Esophagus muscularis mucosa (tissue), 4 donors: ENCODE results near the gene SLC22A9. TPM values are rescaled to one million over a fixed set of nuclear protein-coding genes. Genes with fewer than 3 reads are reported as not detected.

ENCODE experiments used
- DNase-seq: peaks from one replicate; pipeline ENCODE4 v3.0.0-alpha.2; 2017; ENCODE audit errors: extremely low spot score
- H3K27ac ChIP-seq, 4 donors: fragments of 200-600 bp; sonication (generic); replicated peaks in 1 of 4; 1 replicate in 3 of 4; 2 replicates in 1 of 4; pipeline ENCODE4 v1.5.1; 2016 to 2019; ENCODE audit warnings: mild to moderate bottlenecking in 1 of 4
- H3K27me3 ChIP-seq, 4 donors: fragments of 200-600 bp; sonication (generic); one replicate each; pipeline versions ENCODE4 v1.5.1 to v1.6.0; 2016 to 2019
- H3K36me3 ChIP-seq, 4 donors: fragments of 200-600 bp; sonication (generic); one replicate each; pipeline ENCODE4 v1.5.1; 2016 to 2019
- H3K4me1 ChIP-seq, 4 donors: fragments of 200-600 bp; sonication (generic); one replicate each; pipeline ENCODE4 v1.5.1; 2016 to 2019
- H3K4me3 ChIP-seq, 4 donors: fragments of 200-600 bp; sonication (generic); 1 replicate in 2 of 4; 2 replicates in 2 of 4; pipeline ENCODE4 v1.5.1; 2016 to 2019; ENCODE audit warnings: mild to moderate bottlenecking in 4 of 4, moderate library complexity in 1 of 4
- H3K9me3 ChIP-seq, 4 donors: fragments of 200-600 bp; sonication (generic); 1 replicate in 3 of 4; 2 replicates in 1 of 4; pipeline ENCODE4 v1.5.1; 2016 to 2019
- CTCF ChIP-seq, 3 experiments: fragments of 200-600 bp in 2 of 3; fragments of 450-650 bp in 1 of 3; sonication (generic) in 2 of 3; IDR thresholded peaks; one replicate each; pipeline ENCODE4 v1.5.1; 2017 to 2019; ENCODE audit warnings: antibody characterized with exemption in 3 of 3, mild to moderate bottlenecking in 2 of 3, moderate library complexity in 1 of 3
- EP300 ChIP-seq: sonication (generic); formaldehyde crosslinking; IDR thresholded peaks from one replicate; pipeline ENCODE4 v1.6.1; 2017; ENCODE audit warnings: antibody characterized with exemption
- POLR2A ChIP-seq: fragments of 450-650 bp; IDR thresholded peaks from one replicate; pipeline ENCODE4 v1.6.1; 2017; ENCODE audit warnings: antibody characterized with exemption, moderate library complexity, mild to moderate bottlenecking, low read depth
- POLR2AphosphoS5 ChIP-seq, 2 donors: sonication (generic); formaldehyde crosslinking; IDR thresholded peaks; one replicate each; pipeline ENCODE4 v1.6.1; 2017; ENCODE audit warnings: antibody characterized with exemption in 2 of 2
- WGBS: methylation state at CpG from one replicate; pipeline ENCODE4 v1.1.5; 2018; 5-methylcytosine and 5-hydroxymethylcytosine counted together
- intact Hi-C: fragments of 100-400 bp; cut with DNase I; formaldehyde crosslinking; loops from one replicate; pipeline ENCODE4 v1.15.1; 2023
- total RNA-seq, 4 donors: library from RNA; depleted of rRNA; stranded (reverse); fragments of >200 nt; gene quantifications; one replicate each; pipeline versions ENCODE4 v1.1.0 to v1.2.1, GENCODE V29; 2016

SLC22A9 gene
- total RNA-seq, 4 donors from 2014 or later, result not detected

GRCh38 chr11:63459586-63459985 is 90.0 kb downstream of the SLC22A9 start:
- Histone ChIP-seq H3K4me3 (no peak overlapping the region), H3K4me1 (no peaks in the 10 kb centered on the region), H3K27ac (no peak overlapping the region), H3K9me3 (no peaks in the 10 kb centered on the region), H3K27me3 (peaks cover 0 to 9% (median 0%) of the 10 kb centered on the region in 4 donors), H3K36me3 (peaks cover 0 to 24% (median 5%) of the 10 kb centered on the region in 4 donors)
- intact Hi-C loops, result no loop called here
- 45% methylated on average over 6 of the region's 6 CpGs for WGBS
- no peak for TF ChIP-seq CTCF (IDR thresholded peaks at IDR 0.05)
- TF ChIP-seq POLR2AphosphoS5 (IDR thresholded peaks at IDR 0.05), result no peak
- TF ChIP-seq EP300, result no peak
- TF ChIP-seq POLR2A, result no peak
- no peak for DNase-seq

Other genes with a start within 250 kb of the SLC22A9 start
- gene SLC22A24, start 225.6 kb upstream of the SLC22A9 start, total RNA-seq, result not detected
- not detected for gene SLC22A25, start 126.2 kb upstream of the SLC22A9 start, total RNA-seq
- gene PLAAT5, start 121.4 kb downstream of the SLC22A9 start, total RNA-seq, result 1 to 10 TPM; 2.7 to 4.6 (median 3.6) TPM
- not detected for gene LGALS12, start 136.3 kb downstream of the SLC22A9 start, total RNA-seq
- gene PLAAT4, start 167.0 kb downstream of the SLC22A9 start, total RNA-seq, result 10 to 100 TPM in 3 of 4 donors, 1 to 10 TPM in 1; 9.1 to 28.0 (median 20.1) TPM
- gene PLAAT2, start 193.6 kb downstream of the SLC22A9 start, total RNA-seq, result not detected
- gene PLAAT3, start 244.6 kb downstream of the SLC22A9 start, total RNA-seq, result 10 to 100 TPM; 40.3 to 74.8 (median 54.4) TPM